Mesenchymal stem cell (in vitro differentiated cells and primary cell): ENCODE data around the gene NEGR1.
A peak's percentile ranks its signal among the peaks of the same experiment; 100 is the strongest.

Source experiments
- DNase-seq: peaks from one replicate; pipeline ENCODE4 v3.0.0-alpha.2; 2013
- H2AFZ ChIP-seq: one replicate; pipeline ENCODE4 v1.6.1; 2013; ENCODE audit warnings: low read depth, mild to moderate bottlenecking, control low read depth, inconsistent platforms, low read length, moderate library complexity
- H2AK5ac ChIP-seq: 2 replicates; pipeline ENCODE4 v1.6.1; 2013; ENCODE audit warnings: low read length, moderate library complexity, mild to moderate bottlenecking, inconsistent platforms; ENCODE audit not compliant: severe bottlenecking
- H2BK120ac ChIP-seq: one replicate; pipeline ENCODE4 v1.6.1; 2013; ENCODE audit warnings: low read depth, mild to moderate bottlenecking, inconsistent platforms, low read length, moderate library complexity
- H2BK12ac ChIP-seq, 2 experiments: one replicate each; pipeline ENCODE4 v1.6.1; 2013; ENCODE audit warnings: inconsistent platforms in 2 of 2, low read length in 2 of 2, mild to moderate bottlenecking in 2 of 2, moderate library complexity in 2 of 2, control low read depth in 1 of 2
- H2BK15ac ChIP-seq: one replicate; pipeline ENCODE4 v1.6.1; 2013; ENCODE audit warnings: mild to moderate bottlenecking, low read depth, inconsistent platforms; ENCODE audit not compliant: poor library complexity, severe bottlenecking
- H2BK5ac ChIP-seq: 2 replicates; pipeline ENCODE4 v1.6.1; 2013; ENCODE audit warnings: low read depth, mild to moderate bottlenecking, low read length, control low read depth, inconsistent platforms; ENCODE audit not compliant: poor library complexity, severe bottlenecking
- H3K14ac ChIP-seq, 2 experiments: one replicate each; pipeline ENCODE4 v1.6.1; 2013; ENCODE audit warnings: inconsistent platforms in 2 of 2, low read length in 2 of 2, control low read depth in 1 of 2, mild to moderate bottlenecking in 1 of 2, moderate library complexity in 1 of 2
- H3K18ac ChIP-seq, 2 experiments: one replicate each; pipeline ENCODE4 v1.6.1; 2013; ENCODE audit warnings: inconsistent platforms in 2 of 2, low read length in 2 of 2, control low read depth in 1 of 2, low read depth in 1 of 2, mild to moderate bottlenecking in 1 of 2
- H3K23ac ChIP-seq, 2 experiments: one replicate each; pipeline ENCODE4 v1.6.1; 2013; ENCODE audit warnings: inconsistent platforms in 2 of 2, low read length in 2 of 2, mild to moderate bottlenecking in 2 of 2, moderate library complexity in 2 of 2, control low read depth in 1 of 2
- H3K27ac ChIP-seq: 2 replicates; pipeline ENCODE4 v1.5.1; 2013; ENCODE audit warnings: mild to moderate bottlenecking, moderate library complexity, low read length, control low read depth, inconsistent platforms; ENCODE audit not compliant: poor library complexity, severe bottlenecking
- H3K27me3 ChIP-seq, 2 experiments: 2 replicates each; pipeline versions ENCODE4 v1.6.1 to v1.7.0; 2013; ENCODE audit warnings: low read length in 2 of 2, mild to moderate bottlenecking in 2 of 2, moderate library complexity in 2 of 2, control low read depth in 1 of 2, inconsistent platforms in 1 of 2; ENCODE audit not compliant: control insufficient read depth in 1 of 2, insufficient read depth in 1 of 2
- H3K36me3 ChIP-seq, 2 experiments: 2 replicates each; pipeline versions ENCODE4 v1.6.1 to v1.7.0; 2013; ENCODE audit warnings: low read length in 2 of 2, control low read depth in 1 of 2, inconsistent platforms in 1 of 2, low read depth in 1 of 2, mild to moderate bottlenecking in 1 of 2; ENCODE audit not compliant: insufficient read depth in 2 of 2, control insufficient read depth in 1 of 2
- H3K4ac ChIP-seq, 2 experiments: one replicate each; pipeline ENCODE4 v1.6.1; 2013; ENCODE audit warnings: inconsistent platforms in 2 of 2, low read length in 2 of 2, mild to moderate bottlenecking in 2 of 2, moderate library complexity in 2 of 2, control low read depth in 1 of 2, low read depth in 1 of 2
- H3K4me1 ChIP-seq: 2 replicates; pipeline ENCODE4 v1.6.1; 2013; ENCODE audit warnings: low read depth, low read length, control low read depth; ENCODE audit not compliant: control insufficient read depth, insufficient read depth
- H3K4me2 ChIP-seq: 2 replicates; pipeline ENCODE4 v1.6.1; 2013; ENCODE audit warnings: low read length, mild to moderate bottlenecking, inconsistent platforms; ENCODE audit not compliant: poor library complexity, severe bottlenecking
- H3K4me3 ChIP-seq, 2 experiments: 2 replicates each; pipeline versions ENCODE4 v1.5.1 to v1.7.0; 2013; ENCODE audit warnings: low read length in 2 of 2, mild to moderate bottlenecking in 2 of 2, control low read depth in 1 of 2, low read depth in 1 of 2; ENCODE audit not compliant: insufficient read depth in 1 of 2
- H3K79me1 ChIP-seq: replicated peaks from 2 replicates; pipeline ENCODE4 v1.6.1; 2013; ENCODE audit warnings: mild to moderate bottlenecking, control low read depth, low read length, inconsistent platforms; ENCODE audit not compliant: poor library complexity, severe bottlenecking
- H3K9ac ChIP-seq: 2 replicates; pipeline ENCODE4 v1.7.0; 2013; ENCODE audit warnings: mild to moderate bottlenecking, low read length, moderate library complexity
- H3K9me3 ChIP-seq: 2 replicates; pipeline ENCODE4 v1.7.0; 2013; ENCODE audit warnings: mild to moderate bottlenecking, low read length; ENCODE audit not compliant: control insufficient read depth
- H4K8ac ChIP-seq: one replicate; pipeline ENCODE4 v1.6.1; 2013; ENCODE audit warnings: inconsistent platforms, mild to moderate bottlenecking, low read length, moderate library complexity
- H4K91ac ChIP-seq: one replicate; pipeline ENCODE4 v1.6.1; 2013; ENCODE audit warnings: mild to moderate bottlenecking, low read length, inconsistent platforms
- WGBS: methylation state at CpG from one replicate; pipeline ENCODE4 v1.1.7; 2013; ENCODE audit warnings: mixed read lengths; 5-methylcytosine and 5-hydroxymethylcytosine counted together

Gene NEGR1

DNA sequence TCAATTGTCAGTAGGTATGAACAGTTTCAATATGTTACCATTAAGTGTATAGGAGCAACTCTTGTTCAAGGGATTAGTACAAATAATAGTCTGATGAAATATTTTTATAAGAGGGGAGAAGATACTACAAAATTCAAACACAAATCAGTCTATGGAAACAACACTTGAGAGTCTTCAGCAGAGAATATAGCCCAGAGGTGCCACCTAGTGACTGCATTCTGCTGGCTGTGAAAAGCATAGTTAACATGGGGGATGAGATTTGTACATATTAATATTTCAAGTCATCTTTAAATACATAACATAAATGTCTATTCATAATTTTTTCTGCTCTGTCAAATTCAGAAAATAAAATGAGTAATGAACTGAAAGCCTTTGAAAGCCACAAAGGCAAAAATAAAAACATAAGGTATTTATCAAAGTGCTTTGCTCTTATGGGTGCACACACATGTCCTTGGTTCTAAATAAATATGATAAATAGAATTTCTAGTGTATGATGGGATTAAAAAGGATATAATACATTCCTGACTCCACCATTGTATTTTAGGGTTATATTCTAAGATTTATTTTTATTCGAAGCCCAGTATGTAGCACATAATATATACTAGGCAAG is 760.6 kb downstream of the NEGR1 start:
- DNase-seq: peak; percentile 29

DNA sequence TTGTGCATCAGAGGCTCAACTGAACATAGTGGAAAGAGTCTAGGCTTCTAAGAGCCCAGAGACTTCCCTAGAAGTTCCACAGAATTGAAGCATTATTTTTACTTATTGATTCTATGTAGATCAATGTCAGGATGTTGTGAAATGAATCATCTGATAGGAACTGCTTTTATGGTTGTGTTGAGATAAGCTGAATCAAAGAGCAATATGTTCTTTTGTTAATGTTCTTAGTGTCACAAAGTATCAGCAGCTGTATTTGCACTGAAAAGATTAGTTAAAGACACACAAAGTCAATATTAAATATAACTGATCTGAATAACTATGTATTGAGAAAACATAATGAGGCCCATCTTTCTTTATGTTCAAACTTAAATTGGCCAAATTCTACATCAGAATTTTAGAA is 770.8 kb downstream of the NEGR1 start:
- Histone ChIP-seq H3K79me1 (peaks cover 7% of the 10 kb centered on the region), H3K9me3 (peaks cover 18% of the 10 kb centered on the region), H3K23ac (no peak overlapping the region), H3K4me1 (no peaks in the 10 kb centered on the region), H3K27ac (no peak overlapping the region), H3K9ac (no peak overlapping the region), H4K91ac (no peak overlapping the region), H3K4me3 (no peak overlapping the region), H2BK12ac (no peak overlapping the region), H3K14ac (no peak overlapping the region), H3K36me3 (no peaks in the 10 kb centered on the region), H4K8ac (no peak overlapping the region), H2AK5ac (no peak overlapping the region), H2BK15ac (no peak overlapping the region), H3K4me2 (no peak overlapping the region), H3K18ac (no peak overlapping the region), H3K4ac (no peak overlapping the region), H3K27me3 (no peaks in the 10 kb centered on the region), H2BK5ac (no peak overlapping the region), H2BK120ac (no peak overlapping the region), H2AFZ (no peak overlapping the region)
- no peak for DNase-seq

More for the DNA sequence above, 760.6 kb downstream of the NEGR1 start:
- Histone ChIP-seq H2BK120ac (no peak overlapping the region), H2AK5ac (no peak overlapping the region), H3K4me3 (no peak overlapping the region), H3K23ac (no peak overlapping the region), H2BK15ac (no peak overlapping the region), H3K4me2 (no peak overlapping the region), H2AFZ (no peak overlapping the region), H3K18ac (no peak overlapping the region), H3K14ac (no peak overlapping the region), H3K27me3 (no peaks in the 10 kb centered on the region), H3K27ac (no peak overlapping the region), H3K9me3 (no peaks in the 10 kb centered on the region), H3K36me3 (no peaks in the 10 kb centered on the region), H3K9ac (no peak overlapping the region), H3K79me1 (no peaks in the 10 kb centered on the region), H2BK12ac (no peak overlapping the region), H3K4ac (no peak overlapping the region), H4K8ac (no peak overlapping the region), H4K91ac (no peak overlapping the region), H3K4me1 (no peaks in the 10 kb centered on the region), H2BK5ac (no peak overlapping the region)
- WGBS: no CpG with 5 or more reads among the region's 1 CpG

DNA sequence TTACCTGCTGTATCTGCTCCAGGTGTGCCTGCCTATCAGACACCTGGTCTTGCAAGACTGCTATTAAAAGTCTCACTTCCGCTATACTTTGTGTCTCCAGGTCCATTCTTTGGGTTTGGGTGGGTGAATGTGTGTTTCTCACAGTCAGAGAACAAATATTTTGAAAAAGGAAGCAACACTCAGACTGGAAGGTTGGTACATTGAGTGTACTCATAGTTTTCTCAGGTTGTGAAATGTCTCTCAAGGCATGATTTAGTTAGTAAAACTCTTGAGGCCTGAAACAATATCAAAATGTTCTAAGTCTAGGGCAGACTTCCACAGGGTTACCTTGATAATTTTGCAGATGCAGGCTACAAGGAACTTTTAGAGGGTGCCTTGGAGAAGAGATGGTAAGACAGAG is 771.6 kb downstream of the NEGR1 start:
- no peak overlapping the region for H3K4me2 ChIP-seq
- no peak overlapping the region for H3K9ac ChIP-seq
- 96% methylated on average over 1 of the region's 1 CpG for WGBS
- H2AFZ ChIP-seq: no peak overlapping the region
- H3K9me3 ChIP-seq: peaks cover 19% of the 10 kb centered on the region
- no peaks in the 10 kb centered on the region for H3K27me3 ChIP-seq
- H2BK120ac ChIP-seq: no peak overlapping the region
- no peak overlapping the region for H3K4me3 ChIP-seq
- no peak overlapping the region for H2BK15ac ChIP-seq
- H2BK5ac ChIP-seq: no peak overlapping the region
- no peaks in the 10 kb centered on the region for H3K4me1 ChIP-seq
- H3K4ac ChIP-seq: no peak overlapping the region
- H3K14ac ChIP-seq: no peak overlapping the region
- H3K36me3 ChIP-seq: no peaks in the 10 kb centered on the region
- no peak overlapping the region for H3K23ac ChIP-seq
- no peak overlapping the region for H2AK5ac ChIP-seq
- no peak overlapping the region for H2BK12ac ChIP-seq
- no peak overlapping the region for H4K91ac ChIP-seq
- H3K27ac ChIP-seq: no peak overlapping the region
- no peak for DNase-seq
- H3K18ac ChIP-seq: no peak overlapping the region
- no peak overlapping the region for H4K8ac ChIP-seq
- peaks cover 7% of the 10 kb centered on the region for H3K79me1 ChIP-seq

DNA sequence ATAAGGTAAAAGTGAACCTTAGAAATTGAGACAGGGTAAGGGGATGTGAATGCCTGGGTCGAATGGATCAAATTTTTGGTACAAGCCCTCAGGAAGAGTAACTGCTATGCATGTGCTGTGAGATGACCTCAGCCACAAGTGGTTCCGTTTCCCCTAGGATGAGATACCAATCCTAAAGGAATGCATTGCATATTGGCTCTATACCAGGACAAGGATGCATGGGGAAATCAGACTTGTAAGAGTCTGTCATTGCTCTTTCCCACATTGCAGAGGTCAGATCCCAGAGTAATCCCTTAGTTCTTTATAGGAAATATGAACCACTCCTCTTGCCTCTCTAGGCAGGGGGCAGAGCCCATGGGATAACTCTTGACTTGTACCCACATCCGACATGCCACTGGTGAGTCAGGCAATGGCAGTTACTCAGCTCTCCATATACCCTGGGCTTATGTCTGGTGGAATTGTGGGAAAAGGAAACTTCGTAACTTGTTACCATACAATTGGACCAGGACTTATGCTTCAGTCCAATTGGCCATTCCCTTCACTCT is 773.2 kb downstream of the NEGR1 start:
- Histone ChIP-seq H3K27ac (no peak overlapping the region), H3K4ac (no peak overlapping the region), H2AFZ (no peak overlapping the region), H3K9me3 (peaks cover 19% of the 10 kb centered on the region), H3K9ac (no peak overlapping the region), H3K4me3 (no peak overlapping the region), H3K36me3 (no peaks in the 10 kb centered on the region), H2BK12ac (no peak overlapping the region), H3K27me3 (no peaks in the 10 kb centered on the region), H3K18ac (no peak overlapping the region), H2BK120ac (no peak overlapping the region), H4K91ac (no peak overlapping the region), H2BK5ac (no peak overlapping the region), H3K79me1 (peaks cover 7% of the 10 kb centered on the region), H3K4me1 (no peaks in the 10 kb centered on the region), H4K8ac (no peak overlapping the region), H2BK15ac (no peak overlapping the region), H3K4me2 (no peak overlapping the region), H2AK5ac (no peak overlapping the region), H3K14ac (no peak overlapping the region), H3K23ac (no peak overlapping the region)
- no peak for DNase-seq
- 76% methylated on average over 4 of the region's 4 CpGs for WGBS
